ENCODE measurements around the gene NME1.
"Not testable (repeated sequence)": the region's sequence is repeated elsewhere in the genome, so short reads cannot be mapped to it uniquely, and the experiment has no call there.

NME1 gene

DNA sequence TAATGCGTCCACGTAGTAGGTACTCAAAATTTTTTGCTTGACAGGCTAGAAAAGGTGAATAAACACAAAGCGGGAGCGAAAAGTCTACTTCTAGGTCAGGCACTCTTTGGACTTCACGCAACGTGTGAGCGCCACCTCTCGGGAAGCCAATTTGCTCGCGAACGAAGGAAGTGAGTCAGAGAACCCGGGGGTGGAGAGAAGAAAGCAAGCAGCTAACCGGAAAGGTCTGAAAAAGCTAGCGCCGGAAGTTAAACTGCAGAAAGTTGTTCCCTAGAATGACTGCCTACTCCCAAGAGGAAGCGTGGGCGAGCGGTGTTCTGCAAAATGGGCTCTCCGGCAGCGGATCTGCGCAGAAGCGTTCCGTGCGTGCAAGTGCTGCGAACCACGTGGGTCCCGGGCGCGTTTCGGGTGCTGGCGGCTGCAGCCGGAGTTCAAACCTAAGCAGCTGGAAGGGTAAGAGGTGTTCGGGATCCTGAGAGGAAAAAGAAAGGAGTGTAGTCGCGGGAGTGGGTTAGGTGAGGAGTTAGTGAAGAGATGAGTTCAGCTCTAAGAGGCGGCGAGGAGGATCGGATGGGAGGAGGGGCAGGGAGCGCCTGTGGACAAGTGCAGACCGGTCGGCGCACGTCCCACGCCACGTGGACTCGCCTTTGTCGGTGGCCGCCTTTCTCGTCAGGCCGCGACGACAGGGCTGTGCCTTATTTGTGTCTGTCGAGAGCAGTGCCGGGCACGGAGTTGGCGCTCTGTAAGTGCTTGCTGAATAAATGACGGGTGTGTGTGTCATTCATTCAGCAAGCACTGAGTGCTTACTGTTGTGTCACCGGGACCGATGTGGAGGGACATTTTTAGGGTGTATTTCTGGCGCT, at the start of gene NME1:
Gene NME1 (plus strand): TSS at position 350 of the 863 bp plus-strand sequence. CDS start 2,096 bp downstream, outside the sequence.
- peak; percentile 97 for DNase-seq (ENCODE audit: low spot score)

DNA sequence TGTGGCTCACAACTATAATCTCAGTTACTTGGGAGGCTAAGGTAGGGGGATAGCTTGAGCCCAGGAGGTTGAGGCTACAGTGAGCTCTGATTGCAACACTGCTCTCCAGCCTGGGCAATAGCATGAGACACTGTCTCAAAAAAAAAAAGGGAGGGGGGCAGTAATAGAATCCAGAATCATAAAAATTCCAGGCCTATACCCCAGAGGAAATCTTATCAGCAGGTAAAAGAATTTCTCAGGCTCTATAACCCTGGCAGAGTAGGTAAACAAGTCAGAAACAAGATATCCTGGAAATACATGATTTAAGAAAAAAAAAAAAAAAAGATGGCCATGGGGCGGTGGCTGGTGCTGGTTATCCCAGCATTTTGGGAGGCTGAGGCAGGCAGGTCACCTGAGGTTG, 45.6 kb upstream of the NME1 start:
- no peak for DNase-seq (ENCODE audit: low spot score)

GRCh38 chr17:51112303-51113222, 40.8 kb upstream of the NME1 start:
- DNase-seq (ENCODE audit: low spot score): not testable (repeated sequence)

- no peak for DNase-seq (ENCODE audit: low spot score)
These were observed 38.2 kb upstream of the NME1 start for GRCh38 chr17:51115179-51115578.

DNA sequence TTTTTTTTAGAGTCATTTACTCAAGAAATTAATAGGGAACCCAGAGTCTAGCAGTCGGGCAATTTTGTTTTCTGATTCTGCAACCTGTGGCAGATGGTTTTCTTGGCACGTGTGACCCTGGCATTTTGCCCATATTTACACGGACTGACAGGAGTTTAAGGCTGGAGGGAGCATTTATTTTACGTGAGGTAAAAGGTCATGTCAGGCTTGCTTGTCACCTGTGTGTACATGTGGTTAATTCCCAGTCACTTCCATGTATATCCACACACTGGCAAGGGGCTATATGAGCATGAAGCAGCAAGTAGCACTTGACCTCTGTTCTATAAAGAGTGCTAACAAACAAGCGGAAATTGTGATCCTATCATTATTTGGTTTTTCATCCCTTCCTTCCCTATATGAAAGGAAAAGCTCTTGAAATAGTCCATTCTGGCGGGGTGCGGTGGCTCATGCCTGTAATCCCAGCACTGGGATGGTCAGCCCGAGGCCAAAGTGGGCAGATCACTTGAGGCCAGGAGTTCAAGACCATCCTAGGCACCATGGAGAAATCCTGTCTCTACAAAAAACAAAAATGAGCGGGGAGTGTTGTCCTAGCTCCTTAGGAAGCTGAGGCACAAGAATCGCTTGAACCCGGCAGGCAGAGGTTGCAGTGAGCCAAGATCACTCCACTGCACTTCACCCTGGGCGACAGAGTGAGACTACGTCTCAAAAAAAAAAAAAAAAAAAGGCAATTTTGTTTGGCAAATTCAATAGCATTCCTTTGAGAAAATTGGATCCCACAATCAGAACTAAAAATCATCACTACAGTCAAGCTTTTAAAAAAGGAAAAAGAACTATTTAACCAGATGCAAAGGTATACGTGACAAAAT, 34.8 kb upstream of the NME1 start:
- peak; percentile 83 for DNase-seq (ENCODE audit: low spot score)

GRCh38 chr17:51119415-51120356, 33.7 kb upstream of the NME1 start:
- peak; percentile 79 for DNase-seq (ENCODE audit: low spot score)

DNA sequence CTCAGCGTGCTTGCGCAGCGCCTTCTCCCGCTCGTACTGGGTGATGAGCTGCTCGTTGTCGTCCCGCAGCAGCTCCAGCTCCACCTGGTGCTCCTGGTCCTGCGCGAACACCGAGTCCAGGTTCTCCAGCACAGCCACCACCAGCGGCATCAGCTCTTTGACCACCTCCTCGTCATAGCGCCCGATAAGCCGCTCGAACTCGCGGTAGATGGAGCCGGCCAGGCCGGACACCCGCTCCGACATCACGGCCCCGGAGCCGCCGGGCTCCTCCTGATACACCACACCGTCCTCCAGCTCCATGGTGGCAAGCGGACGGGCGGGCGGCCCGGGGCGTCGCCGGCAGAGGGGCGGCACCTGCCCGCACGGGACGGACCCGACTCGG, 33.0 kb upstream of the NME1 start:
- DNase-seq (ENCODE audit: low spot score): no peak

- DNase-seq (ENCODE audit: low spot score): peak; percentile 95
These were observed 32.4 kb upstream of the NME1 start, which contains the start of gene SPAG9 for GRCh38 chr17:51120739-51121619. TSS of gene SPAG9 (minus strand) at chr17:51120868. CDS start at chr17:51120656, 212 bp downstream.

- peak; percentile 96 for DNase-seq (ENCODE audit: low spot score)
These were observed 31.5 kb upstream of the NME1 start for GRCh38 chr17:51121620-51122472.

GRCh38 chr17:51122473-51123115, 30.8 kb upstream of the NME1 start:
- DNase-seq (ENCODE audit: low spot score): not testable (repeated sequence)

- no peak for DNase-seq (ENCODE audit: low spot score)
These were observed 28.5 kb upstream of the NME1 start for GRCh38 chr17:51124640-51125503.

DNA sequence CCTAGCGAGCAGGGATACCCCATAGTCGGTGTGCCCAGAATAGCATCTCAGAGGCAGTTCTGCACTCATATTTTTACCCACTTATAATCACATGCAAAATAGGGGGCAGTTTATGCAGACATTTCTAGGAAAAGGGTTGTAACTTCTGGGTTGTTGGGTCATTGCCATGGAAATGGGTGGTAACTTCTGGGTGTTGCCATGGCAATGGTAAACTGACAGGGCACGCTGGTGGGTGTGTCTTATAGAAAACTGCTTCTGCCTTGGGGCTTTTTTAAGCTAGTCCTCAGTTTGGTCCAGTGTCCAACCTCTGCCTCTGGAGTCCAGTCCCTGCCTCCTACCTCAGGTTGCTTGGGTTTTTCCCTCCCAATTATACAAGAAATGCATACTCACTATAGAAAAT, 25.3 kb upstream of the NME1 start:
- DNase-seq (ENCODE audit: low spot score): peak; percentile 84

- DNase-seq (ENCODE audit: low spot score): no peak
These were observed 20.4 kb upstream of the NME1 start for GRCh38 chr17:51132964-51133319.

- no peak for DNase-seq (ENCODE audit: low spot score)
These were observed 20.0 kb upstream of the NME1 start for GRCh38 chr17:51133365-51133764.

- no peak for DNase-seq (ENCODE audit: low spot score)
These were observed 17.4 kb upstream of the NME1 start for GRCh38 chr17:51135956-51136355.

- DNase-seq (ENCODE audit: low spot score): peak; percentile 3
These were observed 10.8 kb upstream of the NME1 start for GRCh38 chr17:51142597-51142996.

All from hematopoietic multipotent progenitor cell treated with erythropoietin and hydrocortisone succinate and interleukin-3 and kit ligand, for 17 days (in vitro differentiated cells).